Dermis microvascular lymphatic vessel endothelial cell (primary cell): ENCODE results near the gene DPP10. TPM values are rescaled to one million over a fixed set of nuclear protein-coding genes. Genes with fewer than 3 reads are reported as not detected.

Experiments
- DNase-seq, 2 donors: peaks; one replicate each; pipeline versions ENCODE4 v3.0.0 to v3.0.0-alpha.2; 2010; ENCODE audit warnings: low read depth in 2 of 2
- total RNA-seq: library from RNA; depleted of rRNA; stranded (reverse); fragments of >200 nt; gene quantifications from 2 replicates; pipeline ENCODE4 v1.2.1, GENCODE V29; 2014

Gene DPP10
- total RNA-seq, 1 donor from 2014 or later: not detected

DNA sequence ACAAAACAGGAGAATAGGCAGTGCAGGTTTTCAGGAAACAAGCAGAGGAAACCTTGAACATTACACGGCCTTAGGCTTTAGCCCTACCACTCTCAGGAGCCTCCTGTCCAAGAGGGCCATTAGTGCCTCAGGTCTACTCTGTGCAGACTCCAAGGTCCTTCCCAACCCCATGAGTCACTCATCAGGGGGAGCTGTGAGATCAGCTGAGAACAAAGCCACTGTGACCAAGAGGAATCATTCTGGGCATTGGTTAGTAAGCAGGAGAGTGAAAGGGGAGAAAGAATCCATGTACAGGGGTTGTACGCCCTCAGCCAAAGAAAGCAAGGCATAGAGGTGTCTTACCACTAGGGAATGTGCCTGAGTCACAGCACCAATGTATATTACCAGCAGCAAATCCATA, 680.3 kb downstream of the DPP10 start:
- no peak for DNase-seq

DNA sequence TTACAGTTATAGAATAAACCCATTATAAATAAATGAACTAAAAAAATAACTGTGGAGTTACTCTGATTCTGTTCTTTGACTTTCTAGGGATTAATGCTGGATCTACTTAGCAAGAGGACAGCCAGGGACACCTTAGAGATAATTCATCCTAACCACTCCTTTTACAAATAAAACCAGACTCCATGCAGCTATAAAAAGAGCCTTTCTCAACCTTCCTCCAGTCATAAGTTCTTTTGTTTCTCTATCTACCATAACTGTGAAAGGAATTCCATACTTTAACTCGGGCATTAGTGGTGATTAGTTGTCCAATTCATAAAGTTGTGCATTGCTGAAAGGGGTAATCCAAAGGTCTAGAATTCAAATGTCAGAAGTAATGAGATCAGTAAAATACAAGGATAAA, 682.4 kb downstream of the DPP10 start:
- DNase-seq: no peak

- no peak for DNase-seq
These were observed 687.1 kb downstream of the DPP10 start for GRCh38 chr2:115129536-115129935.

- DNase-seq: no peak
These were observed 718.2 kb downstream of the DPP10 start for GRCh38 chr2:115160531-115161080.

GRCh38 chr2:115161081-115161770, 718.8 kb downstream of the DPP10 start:
- no peak for DNase-seq

GRCh38 chr2:115161771-115162493, 719.5 kb downstream of the DPP10 start:
- no peak for DNase-seq

DNA sequence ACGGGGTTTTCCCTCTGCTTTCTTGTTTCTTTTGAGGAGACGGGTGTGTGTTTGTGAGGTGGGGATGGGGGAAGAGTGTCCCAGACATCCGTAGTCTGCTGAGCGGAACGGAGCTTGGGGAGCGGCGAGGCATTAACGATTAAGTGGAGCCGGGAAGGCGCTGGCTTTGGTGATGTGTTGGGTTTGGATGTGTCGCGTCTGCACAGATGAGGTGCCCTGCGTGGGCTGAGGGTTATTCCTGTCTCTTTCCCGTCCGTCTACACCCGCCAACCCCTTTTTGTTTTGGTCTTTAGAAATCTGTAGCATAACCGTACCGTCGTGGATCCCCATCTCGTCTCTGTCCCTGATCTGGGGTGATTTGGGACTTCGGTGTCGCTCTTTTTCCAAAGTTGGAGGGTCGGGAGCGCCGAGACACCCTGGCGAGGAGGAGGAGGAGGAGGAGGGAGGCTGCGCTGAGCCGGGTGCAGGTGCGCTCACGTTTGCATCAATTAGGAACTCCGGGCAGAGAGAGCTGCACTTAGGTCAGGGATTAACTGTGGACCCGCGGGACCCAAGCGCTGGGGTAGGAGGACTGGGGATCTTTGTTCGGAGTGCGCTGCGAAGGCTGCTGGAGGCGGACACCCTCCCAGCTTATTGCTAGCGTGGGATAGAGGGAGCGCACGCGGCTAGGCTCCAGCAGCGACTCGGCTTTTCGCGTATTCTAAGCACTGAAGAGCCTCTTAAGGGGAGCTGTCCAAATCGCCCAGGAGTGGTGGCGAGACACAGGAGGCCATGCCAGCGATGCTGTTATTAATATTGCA, 720.3 kb downstream of the DPP10 start:
- no peak for DNase-seq

GRCh38 chr2:115163572-115163971, 721.1 kb downstream of the DPP10 start:
- DNase-seq: no peak

GRCh38 chr2:115165529-115166109, 723.2 kb downstream of the DPP10 start:
- peak; percentile 12 to 45 for DNase-seq

DNA sequence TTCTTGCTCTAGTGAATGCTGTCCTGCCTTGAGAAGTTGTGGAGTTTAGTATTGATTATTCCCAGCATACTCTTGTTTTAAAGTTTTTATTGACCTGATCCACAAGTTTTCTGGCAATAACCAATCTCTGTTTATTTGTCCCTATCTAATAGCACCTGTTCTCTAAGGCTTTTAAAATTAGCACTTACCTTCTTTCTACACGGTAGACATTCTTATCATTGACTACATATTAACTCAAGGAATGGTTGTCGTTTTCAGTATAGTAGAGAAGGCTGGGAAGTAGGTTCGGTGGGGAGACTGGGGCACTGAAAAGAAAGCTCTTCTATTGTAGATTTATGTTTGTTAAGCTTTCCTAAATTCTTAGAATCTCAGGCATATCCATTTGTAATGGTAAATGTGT, 726.0 kb downstream of the DPP10 start:
- no peak for DNase-seq

- DNase-seq: no peak
These were observed 727.4 kb downstream of the DPP10 start for GRCh38 chr2:115169814-115170213.

- no peak for DNase-seq
These were observed 729.3 kb downstream of the DPP10 start for GRCh38 chr2:115171751-115172150.

DNA sequence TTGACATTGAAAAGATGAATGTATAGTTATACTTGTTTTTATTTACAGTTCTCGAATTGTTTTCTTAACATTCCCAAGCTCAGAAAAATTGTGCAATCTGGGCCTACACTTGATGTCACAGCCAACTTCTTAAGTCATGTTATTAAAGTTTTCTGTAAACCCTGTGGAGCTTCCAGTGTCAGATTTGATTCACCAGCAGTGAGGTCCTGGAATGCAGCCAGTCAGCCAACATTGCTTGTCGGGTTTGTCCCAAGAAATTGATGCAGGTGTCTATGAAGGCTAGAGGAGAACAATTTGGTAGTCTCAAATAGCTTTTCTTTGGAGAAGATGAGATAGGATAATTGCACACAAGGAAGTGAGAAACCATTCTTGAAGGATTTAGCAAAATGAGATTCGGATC, 732.2 kb downstream of the DPP10 start:
- no peak for DNase-seq

- DNase-seq: no peak
These were observed 740.7 kb downstream of the DPP10 start for GRCh38 chr2:115183144-115183543.

GRCh38 chr2:115190459-115190858, 748.0 kb downstream of the DPP10 start:
- no peak for DNase-seq

- DNase-seq: no peak
These were observed 752.2 kb downstream of the DPP10 start for GRCh38 chr2:115194623-115195022.

GRCh38 chr2:115196587-115196986, 754.1 kb downstream of the DPP10 start:
- no peak for DNase-seq

DNA sequence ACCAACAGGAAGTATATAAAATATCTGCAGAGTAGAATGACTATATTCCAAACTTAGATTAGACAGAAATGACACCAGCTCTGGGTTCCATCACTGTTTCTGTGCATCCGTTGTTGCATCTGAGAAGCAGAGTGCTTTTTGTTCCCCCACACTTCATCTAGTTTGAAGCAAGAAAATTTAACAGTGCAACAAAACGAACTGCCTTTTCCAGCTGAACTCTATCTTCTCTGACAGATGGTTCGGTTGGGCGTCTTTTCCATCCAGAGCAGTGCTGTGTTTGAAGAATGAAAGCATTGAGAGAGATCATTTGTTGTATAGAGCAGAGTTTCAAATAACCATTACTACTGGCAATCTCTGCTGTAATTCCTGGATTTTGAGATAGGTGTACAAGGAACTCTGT, 757.5 kb downstream of the DPP10 start:
- no peak for DNase-seq

DNA sequence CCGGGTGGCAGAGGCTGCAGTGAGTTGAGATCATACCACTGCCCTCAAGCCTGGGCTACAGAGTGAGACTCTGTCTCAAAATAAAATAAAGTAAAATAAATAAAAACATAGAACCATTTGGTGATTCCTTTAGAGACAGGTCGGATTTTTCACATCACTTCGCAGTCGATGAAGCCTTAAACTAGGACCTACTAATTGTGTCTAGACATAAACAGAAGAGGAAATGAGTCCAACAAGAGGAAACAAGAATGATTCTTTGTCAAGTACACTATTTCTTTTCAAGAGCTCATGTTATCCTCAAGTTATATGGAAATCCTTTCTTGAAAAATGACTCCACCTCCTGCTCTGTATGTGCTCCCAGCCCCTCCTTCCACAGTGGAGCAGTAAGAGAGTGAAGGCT, 758.9 kb downstream of the DPP10 start:
- no peak for DNase-seq

DNA sequence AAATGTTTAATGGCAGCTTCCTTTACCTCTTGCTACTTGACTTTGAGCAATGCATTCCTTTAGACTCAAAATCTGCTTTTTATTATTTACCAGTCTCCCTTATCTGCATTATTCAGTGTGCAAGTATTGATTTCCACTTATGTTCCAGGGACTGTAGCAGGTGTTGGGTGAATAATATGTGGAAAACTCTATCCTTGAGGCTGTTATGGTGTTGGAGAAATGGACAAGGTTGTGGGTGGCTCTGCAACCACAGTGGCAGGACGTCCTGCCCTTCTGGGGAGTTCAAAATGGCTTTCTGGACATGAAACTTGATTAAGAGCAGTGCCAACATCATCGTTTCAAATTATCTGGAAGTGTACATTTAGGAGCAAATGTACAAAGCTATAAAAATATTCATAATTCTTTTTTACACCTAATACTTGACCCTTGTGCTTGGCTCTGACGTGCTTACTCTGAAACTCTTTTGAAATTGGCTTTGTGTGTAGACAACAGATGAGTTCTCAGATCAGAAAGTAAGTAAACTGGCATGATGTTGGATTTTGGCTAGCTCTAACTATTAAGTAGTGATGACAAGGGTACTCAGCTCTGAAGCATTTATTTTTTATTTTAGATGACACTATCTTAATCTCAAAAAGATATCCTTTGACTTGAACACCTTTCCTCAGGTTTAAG, 766.2 kb downstream of the DPP10 start:
- no peak for DNase-seq

DNA sequence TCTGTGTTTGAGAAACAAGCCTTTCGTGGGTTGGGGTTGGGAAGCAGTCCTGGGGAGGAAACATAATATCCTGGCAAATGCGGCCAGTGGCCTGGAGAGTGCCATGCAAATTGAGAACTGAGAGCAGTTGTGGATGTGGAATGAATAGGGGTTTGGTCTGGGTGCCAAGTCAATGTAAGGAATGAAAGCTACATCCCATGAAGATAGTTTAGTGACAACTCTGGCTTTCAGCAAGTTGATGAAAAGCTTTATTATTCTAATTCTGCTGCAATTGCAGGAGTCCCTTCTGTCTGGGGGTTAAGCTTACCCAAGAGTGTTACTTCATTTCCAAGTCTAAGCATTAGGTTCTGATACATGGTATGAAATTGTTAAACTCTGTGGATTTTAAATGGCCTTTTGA, 771.6 kb downstream of the DPP10 start:
- no peak for DNase-seq
